KG1 (cell line): ENCODE data around the gene CAMKK1.

Experiments
- DNase-seq: peaks from one replicate; lab custom pipeline; 2025; lab: John Stamatoyannopoulos, UW

Gene CAMKK1

GRCh38 chr17:3896968-3897235, 4.0 kb upstream of the CAMKK1 start:
- no peak for DNase-seq

- no peak for DNase-seq
Measured at GRCh38 chr17:3896108-3896967, 3.5 kb upstream of the CAMKK1 start.

- DNase-seq: no peak
Measured at GRCh38 chr17:3895354-3895753, 2.5 kb upstream of the CAMKK1 start.

- DNase-seq: no peak
Measured at GRCh38 chr17:3894911-3895343, 2.1 kb upstream of the CAMKK1 start.

GRCh38 chr17:3894188-3894587, 1.3 kb upstream of the CAMKK1 start:
- DNase-seq: no peak

- DNase-seq: no peak
Measured at GRCh38 chr17:3893720-3894116, 865 bp upstream of the CAMKK1 start.

GRCh38 chr17:3892095-3892998, 506 bp downstream of the CAMKK1 start:
- peak; percentile 2 for DNase-seq

- no peak for DNase-seq
Measured at GRCh38 chr17:3891626-3892094, 1.2 kb downstream of the CAMKK1 start.

- DNase-seq: no peak
Measured at GRCh38 chr17:3890878-3891219, 2.0 kb downstream of the CAMKK1 start.

GRCh38 chr17:3890082-3890877, 2.6 kb downstream of the CAMKK1 start:
- no peak for DNase-seq

- DNase-seq: no peak
Measured at GRCh38 chr17:3889325-3890012, 3.4 kb downstream of the CAMKK1 start.

- no peak for DNase-seq
Measured at GRCh38 chr17:3888343-3889171, 4.3 kb downstream of the CAMKK1 start.

- DNase-seq: no peak
Measured at GRCh38 chr17:3887804-3888203, 5.0 kb downstream of the CAMKK1 start.

GRCh38 chr17:3887394-3887793, 5.5 kb downstream of the CAMKK1 start:
- DNase-seq: no peak

- peak; percentile 8 for DNase-seq
Measured at GRCh38 chr17:3886776-3887175, 6.1 kb downstream of the CAMKK1 start.

- no peak for DNase-seq
Measured at GRCh38 chr17:3885970-3886369, 6.9 kb downstream of the CAMKK1 start.

- no peak for DNase-seq
Measured at GRCh38 chr17:3885271-3885670, 7.6 kb downstream of the CAMKK1 start.

- no peak for DNase-seq
Measured at GRCh38 chr17:3884188-3884587, 8.7 kb downstream of the CAMKK1 start.

GRCh38 chr17:3882276-3882675, 10.6 kb downstream of the CAMKK1 start:
- DNase-seq: no peak

GRCh38 chr17:3880983-3881382, 11.9 kb downstream of the CAMKK1 start:
- no peak for DNase-seq
